Activated T-helper 1 cell treated with Interleukin-2 at 50 U/mL for 16 hours (primary cell): ENCODE data around the gene ARF1.

Source experiments
- DNase-seq: peaks from one replicate; pipeline ENCODE4 v3.0.0-alpha.2; 2020; ENCODE audit warnings: low read depth

Gene ARF1

DNA sequence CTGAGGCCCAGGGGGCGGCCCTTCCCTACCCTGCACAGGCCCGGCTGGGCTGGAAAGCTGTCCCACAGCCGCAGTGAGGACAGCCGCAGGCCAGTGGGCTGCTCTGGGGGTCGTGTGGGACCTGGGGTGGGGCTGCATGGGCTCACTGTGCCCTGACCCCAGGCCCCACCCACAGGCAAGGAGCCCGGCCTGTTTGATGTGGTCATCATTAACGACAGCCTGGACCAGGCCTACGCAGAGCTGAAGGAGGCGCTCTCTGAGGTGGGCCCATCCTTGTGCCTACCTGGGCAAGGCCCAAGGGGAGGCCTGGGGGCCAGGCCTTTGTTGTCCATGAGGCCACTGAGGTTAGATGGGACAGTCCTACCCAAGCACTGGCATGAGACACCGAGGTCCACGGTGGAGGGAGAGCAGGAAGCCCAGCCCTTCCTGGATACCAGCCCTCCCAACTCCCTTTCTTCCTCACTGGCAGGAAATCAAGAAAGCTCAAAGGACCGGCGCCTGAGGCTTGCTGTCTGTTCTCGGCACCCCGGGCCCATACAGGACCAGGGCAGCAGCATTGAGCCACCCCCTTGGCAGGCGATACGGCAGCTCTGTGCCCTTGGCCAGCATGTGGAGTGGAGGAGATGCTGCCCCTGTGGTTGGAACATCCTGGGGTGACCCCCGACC is 65.8 kb downstream of the ARF1 start:
- no peak for DNase-seq
